GM12878 (cell line): Measurements from ENCODE around the gene KIF21A. TPM values are rescaled to one million over a fixed set of nuclear protein-coding genes. Genes with fewer than 3 reads are reported as not detected.

ENCODE experiments used
- ATAC-seq: fragments of 200-7000 bp; cut with Tn5 transposase; 3 replicates; pipeline ENCODE4 v1.9.1; 2020; ENCODE audit warnings: mild to moderate bottlenecking, moderate library complexity
- BruUV-seq: library from RNA; stranded (reverse); fragments of 400-500 nt; replicated peaks from 2 replicates; lab custom pipeline; 2021; lab: Mats Ljungman, UMichigan
- CTCF ChIA-PET: fragments of 300-600 bp; sonication (Branson Sonifier 250); formaldehyde crosslinking; extraction: SDS; loops from one replicate; lab custom pipeline; 2021; ENCODE audit warnings: inconsistent platforms; lab: Yijun Ruan, JAX
- POLR2A ChIA-PET: fragments of 350-600 bp; formaldehyde crosslinking; extraction: SDS; loops from one replicate; lab custom pipeline; 2021; ENCODE audit warnings: inconsistent platforms; lab: Charles Lee
- RAD21 ChIA-PET: fragments of 300-600 bp; sonication (Branson Sonifier 250); formaldehyde crosslinking; loops from one replicate; lab custom pipeline; 2023; ENCODE audit warnings: antibody characterized with exemption; ENCODE audit not compliant: unreplicated experiment; lab: Charles Lee
- SMC1A ChIA-PET: fragments of 300-600 bp; sonication (Branson Sonifier 250); formaldehyde crosslinking; loops from one replicate; lab custom pipeline; 2023; ENCODE audit not compliant: unreplicated experiment, uncharacterized antibody; lab: Charles Lee
- DNase-seq: peaks from one replicate; pipeline ENCODE4 v3.0.0-alpha.2; 2011; ENCODE audit warnings: low read depth, low spot score
- FAIRE-seq: peaks from 3 replicates; lab custom pipeline; 2011; peaks lifted over from hg19 to GRCh38; lab: Jason Lieb, UNC
- H2AFZ ChIP-seq: 2 replicates; pipeline ENCODE4 v1.6.0; 2011; ENCODE audit warnings: low read depth, low read length, control low read depth; ENCODE audit not compliant: control insufficient read depth
- H3K27ac ChIP-seq: 2 replicates; pipeline ENCODE4 v1.5.1; 2011; ENCODE audit warnings: control low read depth; ENCODE audit not compliant: control insufficient read depth, insufficient read depth
- H3K27me3 ChIP-seq, 2 experiments: replicated peaks in 1 of 2; 2 replicates each; pipeline versions ENCODE4 v1.6.0 to v1.6.1; 2011; ENCODE audit warnings: low read length in 1 of 2; ENCODE audit not compliant: control insufficient read depth in 2 of 2, insufficient read depth in 2 of 2
- H3K36me3 ChIP-seq, 2 experiments: 2 replicates each; pipeline ENCODE4 v1.5.1; 2011; ENCODE audit warnings: low read length in 1 of 2; ENCODE audit not compliant: control insufficient read depth in 2 of 2, insufficient read depth in 2 of 2
- H3K4me1 ChIP-seq: 2 replicates; pipeline ENCODE4 v1.6.1; 2011; ENCODE audit warnings: mild to moderate bottlenecking, low read length, moderate library complexity, mixed read lengths; ENCODE audit not compliant: control insufficient read depth, insufficient read depth
- H3K4me2 ChIP-seq: 2 replicates; pipeline ENCODE4 v1.6.0; 2011; ENCODE audit warnings: control low read depth; ENCODE audit not compliant: control insufficient read depth, insufficient read depth
- H3K4me3 ChIP-seq: fragments of 200-600 bp; sonication (generic); 2 replicates; pipeline ENCODE4 v1.5.1; 2016
- H3K79me2 ChIP-seq: 2 replicates; pipeline ENCODE4 v1.6.0; 2011; ENCODE audit warnings: low read length; ENCODE audit not compliant: control insufficient read depth, insufficient read depth
- H3K9ac ChIP-seq: 2 replicates; pipeline ENCODE4 v1.8.0; 2011; ENCODE audit warnings: low read length, control low read depth, mixed read lengths; ENCODE audit not compliant: control insufficient read depth, insufficient read depth
- H3K9me3 ChIP-seq: replicated peaks from 3 replicates; pipeline ENCODE4 v1.5.1; 2011; ENCODE audit warnings: mild to moderate bottlenecking, low read length; ENCODE audit not compliant: control insufficient read depth, insufficient read depth
- H4K20me1 ChIP-seq: 2 replicates; pipeline ENCODE4 v1.6.0; 2011; ENCODE audit not compliant: control insufficient read depth, insufficient read depth
- BCL3 ChIP-seq: IDR thresholded peaks from 2 replicates; pipeline ENCODE4 v1.6.1; 2011; ENCODE audit warnings: borderline replicate concordance, low read depth, mild to moderate bottlenecking, moderate library complexity, low read length; ENCODE audit not compliant: insufficient read depth, poor library complexity, severe bottlenecking
- ETV6 ChIP-seq, 2 experiments: fragments of 450-650 bp in 1 of 2; IDR thresholded peaks in 1 of 2; conservative IDR thresholded peaks in 1 of 2; 2 replicates each; pipeline ENCODE4 v1.6.1; 2014; ENCODE audit warnings: antibody characterized with exemption in 1 of 2, borderline replicate concordance in 1 of 2, low read depth in 1 of 2, mild to moderate bottlenecking in 1 of 2, moderate library complexity in 1 of 2
- FOS ChIP-seq: IDR thresholded peaks from 3 replicates; pipeline ENCODE4 v1.6.1; 2011; ENCODE audit warnings: borderline replicate concordance; ENCODE audit not compliant: insufficient read length; ENCODE audit errors: extremely low read depth
- HDAC2 ChIP-seq: fragments of 200-600 bp; sonication (generic); IDR thresholded peaks from 2 replicates; pipeline ENCODE4 v1.6.1; 2017
- MAX ChIP-seq: IDR thresholded peaks from 2 replicates; pipeline ENCODE4 v1.6.1; 2012; ENCODE audit warnings: low read depth, low read length, improper control_type of control experiment
- NR2F1 ChIP-seq: fragments of 450-650 bp; conservative IDR thresholded peaks from 2 replicates; pipeline ENCODE4 v1.6.1; 2017; ENCODE audit warnings: mild to moderate bottlenecking
- NRF1 ChIP-seq: conservative IDR thresholded peaks from 2 replicates; pipeline ENCODE4 v1.6.1; 2011; ENCODE audit warnings: mild to moderate bottlenecking, low read depth, low read length, improper control_type of control experiment
- RUNX3 ChIP-seq: IDR thresholded peaks from 2 replicates; pipeline ENCODE4 v1.6.1; 2012; ENCODE audit warnings: low read length, inconsistent platforms
- SMAD1 ChIP-seq: fragments of 450-650 bp; IDR thresholded peaks from 2 replicates; pipeline ENCODE4 v1.6.1; 2018; ENCODE audit warnings: mild to moderate bottlenecking, low read depth; ENCODE audit not compliant: partially characterized antibody
- SRF ChIP-seq, 2 experiments: IDR thresholded peaks; 2 replicates each; pipeline ENCODE4 v1.6.1; 2011; ENCODE audit warnings: low read depth in 2 of 2, low read length in 2 of 2, mild to moderate bottlenecking in 1 of 2, moderate library complexity in 1 of 2
- STAT3 ChIP-seq: IDR thresholded peaks from 2 replicates; pipeline ENCODE4 v1.6.1; 2011; ENCODE audit warnings: low read depth, low read length, improper control_type of control experiment
- SUPT20H ChIP-seq: IDR thresholded peaks from 2 replicates; pipeline ENCODE4 v1.6.1; 2011; ENCODE audit warnings: low read depth, mild to moderate bottlenecking, low read length, moderate library complexity, borderline replicate concordance; ENCODE audit not compliant: control insufficient read depth
- TAF1 ChIP-seq: IDR thresholded peaks from 2 replicates; pipeline ENCODE4 v1.6.1; 2011; ENCODE audit warnings: mild to moderate bottlenecking, low read depth, low read length, borderline replicate concordance
- ZBED1 ChIP-seq: IDR thresholded peaks from 2 replicates; pipeline ENCODE4 v1.6.1; 2016; ENCODE audit warnings: borderline replicate concordance
- ZNF384 ChIP-seq: IDR thresholded peaks from 2 replicates; pipeline ENCODE4 v1.6.1; 2012; ENCODE audit warnings: low read depth, mild to moderate bottlenecking, low read length, improper control_type of control experiment, borderline replicate concordance
- WGBS: methylation state at CpG from one replicate; pipeline ENCODE4 v1.1.6; 2016; ENCODE audit warnings: low lambda C conversion rate; ENCODE audit not compliant: insufficient replicate concordance, insufficient coverage; ENCODE audit errors: missing lambda C conversion rate; 5-methylcytosine and 5-hydroxymethylcytosine counted together
- in situ Hi-C: fragments of 300-500 bp; cut with MboI; formaldehyde crosslinking; loops from 9 replicates; pipeline ENCODE4 v1.14.3; 2018; ENCODE audit warnings: mixed read lengths
- intact Hi-C: fragments of 100-400 bp; cut with micrococcal nuclease; formaldehyde crosslinking; loops from one replicate; pipeline ENCODE4 v1.14.2; 2022; ENCODE audit not compliant: unreplicated experiment
- polyA plus RNA-seq, 11 experiments: library from polyadenylated mRNA; depleted of rRNA in 4 of 11; unstranded in 6 of 11; stranded (reverse) in 5 of 11; fragments of >200 nt; fragmentation: Nextera tagmentation in 4 of 11; fragmentation: Illumina TruSeq in 1 of 11; extraction: Ambion mirVana in 4 of 11; extraction: Trizol in 1 of 11; gene quantifications; 1 replicate in 1 of 11; 2 replicates in 10 of 11; pipeline versions ENCODE4 v1.2.1 to v1.2.3, GENCODE V29; 2011 to 2016; ENCODE audit warnings: inconsistent platforms in 2 of 11, missing spikeins in 2 of 11, low read depth in 1 of 11
- total RNA-seq, 4 experiments: library from RNA; depleted of rRNA in 3 of 4; stranded (reverse); fragments of >200 nt in 3 of 4; fragmentation: Illumina TruSeq in 1 of 4; extraction: Trizol in 1 of 4; gene quantifications; 2 replicates each; pipeline versions ENCODE4 v1.2.1 to v1.2.3, GENCODE V29; 2013 to 2021

Gene KIF21A
- total and polyA plus RNA-seq, 10 of the 15 experiments (the other 5 are each of a cell fraction or from before 2014, with no cell fraction given), result 21.3 to 42.1 (median 24.5) TPM

- TF ChIP-seq ETV6 (conservative IDR thresholded peaks at IDR 0.05 in 1 of 2, IDR thresholded peaks at IDR 0.05 in 1 of 2; ENCODE audit: borderline replicate concordance in 1 of 2, low read depth in 1 of 2), result no peak
- TF ChIP-seq NRF1, result no peak
- no peak for TF ChIP-seq FOS
- TF ChIP-seq HDAC2, result no peak
- no peak for TF ChIP-seq ZNF384
- 0 out of 2 replicates have a peak, but pooled peaks have one; percentile 6 for TF ChIP-seq MAX
These were observed 164 bp downstream of the KIF21A start (continued) for GRCh38 chr12:39442831-39443080.

DNA sequence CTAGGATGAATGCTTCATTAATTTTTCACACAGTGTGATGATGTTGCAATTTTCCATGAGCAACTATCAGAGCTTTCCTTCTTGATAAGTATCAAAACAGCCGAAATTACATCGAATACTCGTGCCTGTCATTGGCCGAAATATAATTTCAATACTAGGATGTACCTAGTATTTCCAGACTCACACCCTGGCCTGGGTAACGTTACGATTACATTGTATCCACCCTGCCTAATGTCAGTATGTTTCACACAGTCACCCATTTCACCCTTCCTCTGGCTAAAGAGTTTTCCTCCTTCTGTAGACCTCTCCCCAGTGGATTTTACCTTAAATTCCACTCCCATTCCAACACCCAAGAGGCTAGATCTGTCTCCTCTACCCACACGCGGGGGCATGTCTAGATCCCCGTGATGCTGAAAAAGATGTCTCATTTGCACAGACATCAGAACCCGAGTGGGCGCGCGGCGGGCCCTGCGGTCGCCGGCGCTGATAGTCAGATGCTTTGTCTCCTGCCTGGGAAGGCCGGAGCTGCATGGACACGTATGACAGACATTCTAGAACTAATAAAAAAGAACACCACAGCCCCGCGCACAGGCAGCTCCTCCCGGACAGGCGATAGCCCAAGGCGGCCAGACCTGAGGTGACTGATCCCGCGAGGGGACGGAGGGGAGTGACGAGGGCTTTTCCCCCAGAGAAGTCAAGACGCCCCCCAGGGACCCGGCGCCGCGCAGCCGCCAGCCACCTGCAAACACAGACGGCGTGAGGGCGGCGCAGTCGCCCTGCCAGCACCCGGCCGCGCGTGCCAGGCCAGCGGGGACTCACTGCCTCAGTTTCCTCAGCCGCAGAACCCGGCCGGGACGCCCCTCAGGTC is 723 bp downstream of the KIF21A start:
- Histone ChIP-seq H3K79me2 (peaks cover 42% of the 10 kb centered on the region), H3K4me3 (peak overlapping the region; percentile 99), H3K36me3 (no peaks in the 10 kb centered on the region), H3K9ac (peak overlapping the region; percentile 69), H3K9me3 (no peaks in the 10 kb centered on the region; the same call in 2 of the 3 replicates), H2AFZ (peak overlapping the region; percentile 48), H3K27me3 (no peaks in the 10 kb centered on the region), H3K27ac (peak overlapping the region; percentile 51), H4K20me1 (no peaks in the 10 kb centered on the region), H3K4me2 (peak overlapping the region; percentile 14), H3K4me1 (no peaks in the 10 kb centered on the region; the same call in 1 of the 2 replicates)
- under 1% methylated on average over 42 of the region's 49 CpGs for WGBS
- FAIRE-seq, result no peak
- ChIA-PET SMC1A (interaction anchor here (1.3 to 5.6 kb wide), 6 partner anchors 37 to 180 kb away, joined by 3 to 33 read pairs (median 6); no protein-coding TSS in a partner anchor), POLR2A (interaction anchor here (1.4 to 1.6 kb wide), 2 partner anchors 36 to 69 kb away, joined by 4 to 5 read pairs; no protein-coding TSS in a partner anchor), RAD21 (interaction anchor here (0.7 to 1.6 kb wide), 6 partner anchors 118 to 250 kb away, joined by 3 to 6 read pairs (median 4); no protein-coding TSS in a partner anchor), CTCF (interaction anchor here (1.5 to 1.7 kb wide), 2 partner anchors 70 to 74 kb away, joined by 3 to 5 read pairs; no protein-coding TSS in a partner anchor)
- in situ Hi-C loops (loop anchor here (25.0 kb wide), 3 partner anchors 105 to 755 kb away; no protein-coding TSS in a partner anchor), intact Hi-C loops (loop anchor here (2.0 to 5.0 kb wide), 3 partner anchors 65 to 177 kb away; partner anchors contain the start of gene ABCD2)
- no peak for DNase-seq
- ATAC-seq, result peak; percentile 45
- BruUV-seq, result TSS peak; percentile 71
- TF ChIP-seq STAT3 (no peak), TAF1 (no peak), SMAD1 (no peak), SRF (IDR thresholded peaks at IDR 0.05; ENCODE audit: low read depth in 2 of 2, low read length in 2 of 2) (no peak), RUNX3 (peak; percentile 67), BCL3 (no peak), SUPT20H (no peak), NR2F1 (no peak), ZBED1 (no peak)
